ENCODE data around the gene OSBPL2.

Gene OSBPL2

DNA sequence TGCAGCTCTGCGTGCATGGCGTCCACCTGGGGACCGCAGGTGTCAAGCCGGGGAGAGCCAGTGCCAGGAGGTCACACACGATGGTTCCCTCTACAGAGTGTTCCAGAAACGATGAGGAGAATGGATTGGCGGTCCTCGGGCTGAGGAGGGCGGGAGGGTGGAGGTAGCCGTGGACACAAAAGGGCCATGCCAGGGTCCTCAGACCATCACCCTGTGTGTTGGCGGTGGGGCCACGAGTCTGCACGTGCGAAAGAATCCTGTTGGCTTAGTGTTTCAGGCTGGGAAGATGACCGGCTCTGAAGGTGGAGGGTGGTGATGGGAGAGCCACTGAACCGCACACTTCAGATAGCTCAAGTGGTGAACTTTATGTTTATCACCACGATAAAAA is 31.9 kb upstream of the OSBPL2 start:
- DNase-seq (ENCODE audit: low read depth in 2 of 2): no peak

DNA sequence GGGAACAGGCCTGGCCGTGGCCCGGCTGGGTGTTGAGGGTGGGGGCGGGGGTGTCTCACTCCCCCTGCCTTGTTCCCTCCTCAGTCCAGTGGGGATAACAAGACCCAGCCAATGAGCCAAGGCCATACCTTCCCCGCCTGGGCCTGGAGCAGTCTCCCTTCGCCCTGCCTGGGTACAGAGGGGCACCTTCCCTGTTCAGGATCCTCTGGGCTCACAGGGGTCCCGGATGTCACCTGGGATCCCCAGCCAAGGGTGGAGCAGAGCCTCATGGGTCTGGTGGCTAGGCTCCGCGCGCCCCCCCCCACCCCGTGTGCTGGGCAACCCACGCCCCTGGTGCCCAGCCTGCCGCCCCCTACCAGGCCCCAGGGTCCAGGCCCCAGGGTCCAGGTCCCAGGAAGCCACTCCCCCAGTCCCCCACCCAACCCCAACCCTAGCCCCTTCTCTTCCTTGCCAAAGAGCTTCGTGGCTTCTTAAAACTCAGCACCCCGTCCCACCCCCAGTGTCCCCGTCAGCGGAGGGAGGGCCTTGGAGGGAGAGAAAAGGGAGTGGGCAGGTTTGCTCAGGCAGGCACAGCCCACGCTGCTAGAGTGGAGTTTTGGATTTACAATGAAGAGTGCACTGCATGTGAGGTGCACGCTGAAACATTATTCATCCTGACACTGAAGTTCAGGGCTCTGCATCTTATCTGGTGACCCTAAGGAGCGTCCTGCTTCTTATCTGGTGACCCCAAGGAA is 30.1 kb upstream of the OSBPL2 start:
- DNase-seq (ENCODE audit: low read depth in 2 of 2): no peak

DNA sequence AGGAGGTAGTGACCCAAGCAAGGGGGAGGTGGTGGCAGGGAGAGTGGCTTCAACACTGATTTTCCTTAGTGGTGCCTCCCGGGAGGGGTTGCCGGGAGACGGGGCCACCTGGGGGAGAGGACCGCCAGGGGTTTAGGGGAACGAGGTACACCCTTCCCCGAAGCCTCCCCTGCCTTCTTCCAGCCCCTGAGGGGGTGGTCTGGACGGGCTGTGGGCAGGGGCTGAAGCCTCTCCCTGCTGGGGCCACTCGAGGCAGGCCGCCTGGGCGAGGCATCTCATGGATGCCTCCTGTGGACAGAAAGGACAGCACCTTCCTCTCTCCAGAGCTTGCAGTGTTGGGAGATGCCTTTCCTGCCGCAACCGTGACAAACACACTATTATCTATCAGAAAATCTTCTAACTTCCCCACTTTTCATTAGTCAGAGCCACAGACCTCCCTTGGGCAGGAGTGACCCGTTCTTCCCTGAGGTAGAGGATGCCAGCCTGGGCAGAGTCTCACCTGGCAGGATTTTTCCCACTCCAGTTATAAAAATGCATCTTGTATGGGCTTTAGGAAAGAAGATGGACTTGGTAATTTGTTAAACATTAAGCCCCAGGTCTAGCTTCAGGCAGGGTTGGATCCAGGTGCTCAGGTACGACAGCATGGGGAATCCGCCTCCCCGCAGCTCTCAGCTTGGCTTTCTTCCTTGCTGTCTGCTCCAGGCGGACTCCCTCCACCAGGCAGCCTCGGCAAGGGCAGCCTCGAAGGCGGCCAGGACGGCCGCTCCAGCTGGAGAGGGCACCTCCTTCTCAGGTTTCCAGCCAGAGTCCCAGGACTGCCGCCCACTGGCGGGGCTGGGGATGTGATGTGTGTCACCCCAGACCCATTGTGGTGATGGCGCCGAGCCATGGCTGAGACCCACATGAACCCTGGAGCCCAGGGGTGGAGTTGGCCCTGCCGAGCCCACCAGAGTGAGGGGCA is 29.2 kb upstream of the OSBPL2 start:
- DNase-seq (ENCODE audit: low read depth in 2 of 2): no peak

DNA sequence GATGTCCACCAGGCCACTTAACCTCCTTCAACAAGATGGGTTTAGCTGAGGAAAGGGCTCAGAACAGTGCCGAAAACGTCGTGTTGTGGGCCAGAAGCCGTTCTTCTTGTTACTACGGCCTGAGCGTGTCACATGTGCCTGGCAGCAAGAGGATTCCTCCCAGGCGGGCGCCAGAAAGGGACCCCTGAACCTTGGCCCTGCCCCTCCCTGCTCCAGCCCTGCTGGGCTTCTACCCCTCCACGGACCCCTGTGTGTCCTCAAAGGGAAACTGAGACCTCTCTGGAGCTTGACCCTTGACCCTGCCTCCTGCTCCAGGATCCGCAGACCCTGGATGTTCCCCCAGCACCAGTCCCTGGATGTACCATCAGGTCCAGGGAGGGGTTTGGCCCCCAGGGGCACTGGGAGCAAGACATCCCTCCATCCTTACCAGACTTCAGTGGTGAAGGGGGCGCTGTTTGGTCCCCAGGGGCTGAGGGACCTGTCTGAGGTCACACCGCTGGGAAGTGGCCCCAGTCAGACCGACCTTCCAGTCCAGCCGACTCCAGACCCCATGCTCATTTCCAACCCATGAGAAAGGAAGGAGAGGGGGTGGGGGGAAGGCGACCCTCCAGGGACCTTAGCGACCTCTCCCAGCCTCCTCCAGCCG is 28.3 kb upstream of the OSBPL2 start:
- no peak for DNase-seq (ENCODE audit: low read depth in 2 of 2)

DNA sequence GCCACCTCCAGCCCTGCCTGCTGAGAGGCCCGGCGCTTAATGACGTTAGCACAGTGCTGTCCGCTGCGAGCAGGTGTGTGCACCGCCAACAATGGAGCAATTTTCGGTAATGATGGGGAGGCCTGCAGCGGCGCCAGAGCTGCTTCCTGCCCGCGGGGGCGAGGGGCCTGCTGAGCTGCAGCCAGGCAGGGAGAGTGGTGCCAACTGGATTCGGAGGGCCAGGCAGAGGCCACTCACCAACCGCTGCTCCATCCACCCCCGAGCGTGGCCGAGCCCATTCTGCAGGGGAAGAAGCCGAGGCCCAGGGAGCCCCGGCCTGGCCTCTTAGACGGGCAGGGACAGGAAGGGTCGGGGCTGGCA is 27.8 kb upstream of the OSBPL2 start:
- no peak for DNase-seq (ENCODE audit: low read depth in 2 of 2)

DNA sequence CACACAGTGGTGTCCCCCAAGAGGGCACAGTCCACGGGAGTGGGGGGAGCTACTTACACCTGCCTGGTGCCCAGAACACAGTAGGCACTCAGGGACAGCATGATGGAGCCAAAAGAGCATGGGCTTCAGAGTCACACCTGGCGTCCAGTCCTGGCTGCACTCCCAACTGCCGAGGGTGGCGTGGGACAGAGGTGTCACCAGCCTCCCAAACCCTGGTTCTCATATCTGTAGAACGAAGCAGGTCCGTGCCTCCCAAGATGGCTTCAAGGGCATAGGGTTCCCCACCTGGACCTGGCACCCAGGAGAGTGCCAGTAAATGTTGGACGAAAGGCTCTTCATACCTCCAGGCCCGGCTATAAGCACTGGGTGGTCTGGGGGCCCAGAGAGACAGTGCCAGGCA is 27.1 kb upstream of the OSBPL2 start:
- DNase-seq (ENCODE audit: low read depth in 2 of 2): no peak

DNA sequence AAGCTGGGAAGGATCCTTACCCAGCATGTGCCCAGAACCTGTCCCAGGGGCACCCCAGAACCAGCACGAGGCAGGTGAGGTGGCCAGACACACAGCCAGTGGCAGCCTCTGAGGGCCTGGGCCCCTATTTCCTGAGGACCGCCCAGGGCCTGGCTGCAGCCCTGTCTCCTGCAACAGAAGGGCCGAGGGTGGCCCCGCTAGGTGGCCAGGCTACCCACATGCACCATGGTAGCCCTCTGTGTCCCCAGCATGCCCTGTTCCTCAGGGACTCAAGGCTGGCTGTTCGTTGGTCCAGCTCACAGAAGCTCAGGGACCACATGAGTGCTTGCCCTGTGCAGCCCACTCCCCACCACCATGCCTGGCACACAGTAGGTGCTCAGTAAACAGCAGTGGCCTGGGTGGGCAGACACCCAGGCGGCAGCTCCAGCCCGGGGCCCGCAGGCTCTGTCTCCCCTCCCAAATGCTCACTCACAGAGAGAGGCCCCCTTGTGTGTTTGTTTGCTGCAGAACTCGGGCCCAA is 26.5 kb upstream of the OSBPL2 start:
- no peak for DNase-seq (ENCODE audit: low read depth in 2 of 2)

DNA sequence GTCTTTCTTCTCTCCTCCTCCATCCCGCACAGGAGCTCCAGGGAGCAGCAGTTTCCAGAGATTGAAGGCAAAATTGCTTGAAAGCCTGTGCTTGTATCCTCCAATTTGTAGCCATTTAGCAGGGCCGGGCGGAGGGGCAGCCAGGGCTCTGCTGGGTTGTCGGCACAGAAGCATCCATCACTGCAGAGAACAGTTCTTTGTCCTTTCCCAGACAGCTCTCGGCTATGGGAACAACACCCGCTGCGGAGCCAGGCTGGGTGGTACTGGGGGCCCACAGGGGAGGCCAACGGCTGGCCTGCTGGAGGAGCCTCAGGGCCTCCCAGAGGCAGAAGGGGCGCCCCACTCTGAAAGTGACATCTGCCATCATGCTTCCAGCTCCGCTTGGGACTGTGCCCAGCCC is 26.0 kb upstream of the OSBPL2 start:
- DNase-seq (ENCODE audit: low read depth in 2 of 2): no peak

DNA sequence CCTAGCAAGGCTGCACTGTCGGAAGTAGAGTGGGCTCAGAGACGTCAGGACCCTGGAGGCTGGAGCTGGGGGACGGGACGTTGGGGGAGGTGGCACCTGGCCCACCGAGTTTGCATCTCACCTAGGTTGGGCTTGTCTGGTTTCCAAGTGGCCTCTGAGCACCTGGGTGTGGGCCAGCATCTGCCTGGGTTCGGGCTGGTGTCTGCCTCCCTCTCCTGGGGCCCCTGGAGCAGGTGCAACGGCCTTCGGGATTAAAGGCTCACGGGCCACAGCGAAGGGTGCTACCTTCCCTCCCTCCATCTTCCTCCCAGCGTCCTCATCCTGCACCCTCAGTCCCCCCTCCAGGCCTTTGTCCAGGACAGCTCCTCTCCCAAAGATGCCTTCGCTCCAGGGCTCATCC is 24.3 kb upstream of the OSBPL2 start:
- no peak for DNase-seq (ENCODE audit: low read depth in 2 of 2)

DNA sequence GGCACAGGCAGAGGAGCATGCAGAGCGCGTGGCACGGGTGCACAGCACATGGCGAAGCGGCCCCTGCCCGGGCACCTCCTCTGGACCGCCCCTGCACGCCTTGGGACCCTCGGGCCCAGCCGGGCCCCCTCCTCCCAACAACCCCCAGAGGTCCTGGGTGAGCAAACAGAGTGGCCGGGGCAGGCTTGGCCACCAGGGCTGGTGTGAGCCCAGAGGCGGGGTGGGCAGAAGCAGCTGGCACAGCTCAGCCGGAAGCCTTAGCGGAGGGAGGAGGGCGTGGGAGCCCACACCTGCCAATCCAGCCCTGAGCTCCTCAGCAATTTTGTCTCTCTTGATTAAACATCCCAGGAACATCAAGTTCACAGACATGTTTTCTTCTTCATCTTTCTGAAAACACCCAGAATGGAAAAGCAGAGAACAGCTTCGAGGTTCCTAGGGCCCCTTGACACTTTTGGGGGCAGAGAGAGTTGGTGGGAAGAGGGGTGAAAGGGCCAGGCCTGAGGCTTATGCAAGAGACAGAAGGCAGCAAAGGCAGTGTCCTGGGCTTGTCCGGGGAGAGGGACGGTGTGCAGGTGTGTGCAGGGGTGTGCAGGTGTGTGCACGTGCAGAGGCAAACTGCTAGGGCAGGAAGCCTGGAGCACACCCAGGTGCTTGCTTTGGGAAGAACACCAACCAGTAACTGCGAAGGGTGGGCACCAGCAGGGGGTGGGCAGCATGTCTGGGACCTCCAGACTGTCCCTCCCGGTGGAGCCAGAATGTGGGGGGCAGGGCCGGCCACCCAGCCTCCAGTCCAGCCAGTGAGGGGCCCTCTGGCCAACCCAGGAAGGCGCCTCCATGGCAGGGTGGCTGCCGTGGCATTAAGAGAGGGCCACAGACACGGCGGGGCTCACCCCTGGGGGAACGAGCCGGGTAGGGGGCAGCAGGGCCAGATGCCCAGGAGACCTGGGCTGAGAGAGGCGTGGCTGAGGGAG is 23.0 kb upstream of the OSBPL2 start:
- no peak for DNase-seq (ENCODE audit: low read depth in 2 of 2)

DNA sequence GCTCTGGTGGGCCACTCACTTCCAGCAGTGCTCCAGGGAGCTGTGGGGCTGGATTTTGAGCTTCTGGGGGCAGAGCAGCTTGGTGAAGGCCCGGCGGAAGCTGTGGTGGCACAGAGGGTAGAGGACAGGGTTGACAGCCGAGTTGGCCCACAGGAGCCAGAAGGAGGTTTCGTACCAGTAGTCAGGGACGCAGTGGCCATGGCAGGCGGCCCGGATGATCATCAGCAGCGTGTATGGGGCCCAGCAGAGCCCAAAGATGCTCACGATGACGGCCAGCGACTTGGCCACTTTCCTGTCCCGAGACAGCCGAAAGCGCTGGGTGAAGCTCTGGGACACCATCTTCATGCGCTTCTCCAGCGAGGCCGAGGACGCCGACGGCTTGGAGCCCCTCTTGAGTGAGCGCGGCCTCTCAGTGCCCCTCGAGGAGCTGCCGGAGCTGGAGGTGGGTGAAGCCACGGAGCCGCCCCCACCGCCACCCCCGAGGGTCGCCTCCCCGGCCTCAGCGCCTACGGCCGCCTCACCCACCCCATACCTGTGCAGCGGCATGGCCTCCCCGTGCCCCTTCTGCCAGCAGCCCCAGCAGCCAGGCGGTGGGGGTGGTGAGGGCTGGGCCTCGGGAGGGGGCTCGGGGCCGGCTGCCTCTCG is 22.2 kb upstream of the OSBPL2 start:
- no peak for DNase-seq (ENCODE audit: low read depth in 2 of 2)

DNA sequence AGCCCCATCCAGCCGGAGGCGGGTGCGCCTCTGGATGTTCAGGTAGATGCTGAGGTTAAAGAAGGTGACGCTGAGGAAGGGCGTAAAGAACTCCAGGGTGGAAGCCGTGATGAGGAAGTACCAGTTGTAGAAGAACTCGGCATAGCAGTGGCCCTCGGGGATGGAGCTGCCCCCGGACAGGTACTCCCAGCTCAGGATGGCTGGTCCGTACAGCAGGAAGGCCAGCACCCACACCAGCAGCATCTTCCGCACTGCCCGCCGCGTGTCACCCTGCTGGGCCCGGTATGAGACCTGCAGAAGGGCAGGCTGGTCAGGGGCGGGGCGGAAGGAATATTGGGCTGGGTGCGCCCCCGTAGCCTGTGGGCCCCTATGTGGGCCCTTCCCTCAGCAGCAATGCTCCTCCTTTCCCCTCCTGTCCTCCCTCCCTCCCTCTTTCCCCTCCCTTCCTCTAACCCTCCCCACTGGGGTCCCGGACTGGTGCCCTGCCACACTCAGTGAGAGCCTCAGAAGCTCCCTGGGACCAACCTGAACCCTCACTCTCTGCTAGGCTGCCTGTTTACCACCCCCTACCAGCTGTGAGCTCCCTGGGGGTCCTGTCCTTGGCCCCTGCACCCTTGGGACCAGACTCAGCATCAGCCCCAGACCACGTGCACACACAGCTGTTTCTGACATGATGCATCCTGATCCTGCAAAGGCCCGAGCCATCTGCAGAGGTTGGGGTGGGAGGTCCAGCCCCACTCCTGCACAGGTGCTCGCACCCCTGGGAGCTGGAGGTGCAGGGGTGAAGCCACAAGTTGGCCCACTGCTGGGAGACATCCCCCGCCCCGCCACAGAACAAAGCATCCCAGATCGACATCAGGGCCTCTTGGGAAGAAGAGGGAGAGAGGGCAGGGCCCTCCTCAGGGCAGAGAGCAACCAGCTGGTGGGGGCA is 21.4 kb upstream of the OSBPL2 start:
- DNase-seq (ENCODE audit: low read depth in 2 of 2): no peak

DNA sequence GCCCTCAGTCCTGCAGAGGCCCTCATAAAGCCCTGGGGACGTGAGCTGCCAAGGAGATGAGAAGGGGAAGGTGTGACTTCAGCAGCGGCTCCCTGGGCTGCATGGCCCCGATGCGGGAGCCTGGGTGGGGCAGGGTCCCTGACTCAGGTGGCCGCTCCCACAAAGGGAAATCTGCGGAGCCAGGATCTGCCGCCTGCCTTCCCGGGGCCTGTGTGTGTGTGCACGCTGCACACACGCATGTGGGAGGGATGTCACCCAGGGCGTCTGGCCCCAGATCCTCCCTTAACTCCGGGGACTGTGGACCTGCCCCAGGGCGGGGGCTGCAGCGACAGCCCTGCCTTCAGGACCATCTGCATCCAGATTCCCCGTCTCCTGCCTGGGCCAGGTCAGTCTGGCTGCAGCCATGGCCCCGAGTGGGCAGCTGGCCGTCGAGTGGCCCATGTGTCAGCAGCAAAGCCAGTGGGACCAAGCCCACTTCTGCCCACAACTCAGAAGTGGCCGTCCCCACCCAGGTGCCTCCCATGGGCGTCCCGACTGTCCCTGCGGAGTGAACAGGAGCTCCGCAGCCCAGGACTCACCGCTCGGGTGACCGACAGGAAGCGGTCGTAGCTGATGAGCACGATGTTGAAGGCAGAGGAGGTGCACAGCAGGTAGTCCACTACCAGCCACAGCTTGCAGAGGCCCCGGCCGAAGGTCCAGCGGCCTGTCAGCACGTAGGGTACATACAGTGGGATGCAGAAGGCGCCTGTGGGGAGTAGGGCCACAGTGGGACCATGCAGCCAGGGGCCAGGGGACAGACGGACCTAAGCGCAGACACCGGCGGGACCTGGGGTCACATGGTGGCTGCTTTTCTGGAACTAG is 20.2 kb upstream of the OSBPL2 start:
- no peak for DNase-seq (ENCODE audit: low read depth in 2 of 2)

DNA sequence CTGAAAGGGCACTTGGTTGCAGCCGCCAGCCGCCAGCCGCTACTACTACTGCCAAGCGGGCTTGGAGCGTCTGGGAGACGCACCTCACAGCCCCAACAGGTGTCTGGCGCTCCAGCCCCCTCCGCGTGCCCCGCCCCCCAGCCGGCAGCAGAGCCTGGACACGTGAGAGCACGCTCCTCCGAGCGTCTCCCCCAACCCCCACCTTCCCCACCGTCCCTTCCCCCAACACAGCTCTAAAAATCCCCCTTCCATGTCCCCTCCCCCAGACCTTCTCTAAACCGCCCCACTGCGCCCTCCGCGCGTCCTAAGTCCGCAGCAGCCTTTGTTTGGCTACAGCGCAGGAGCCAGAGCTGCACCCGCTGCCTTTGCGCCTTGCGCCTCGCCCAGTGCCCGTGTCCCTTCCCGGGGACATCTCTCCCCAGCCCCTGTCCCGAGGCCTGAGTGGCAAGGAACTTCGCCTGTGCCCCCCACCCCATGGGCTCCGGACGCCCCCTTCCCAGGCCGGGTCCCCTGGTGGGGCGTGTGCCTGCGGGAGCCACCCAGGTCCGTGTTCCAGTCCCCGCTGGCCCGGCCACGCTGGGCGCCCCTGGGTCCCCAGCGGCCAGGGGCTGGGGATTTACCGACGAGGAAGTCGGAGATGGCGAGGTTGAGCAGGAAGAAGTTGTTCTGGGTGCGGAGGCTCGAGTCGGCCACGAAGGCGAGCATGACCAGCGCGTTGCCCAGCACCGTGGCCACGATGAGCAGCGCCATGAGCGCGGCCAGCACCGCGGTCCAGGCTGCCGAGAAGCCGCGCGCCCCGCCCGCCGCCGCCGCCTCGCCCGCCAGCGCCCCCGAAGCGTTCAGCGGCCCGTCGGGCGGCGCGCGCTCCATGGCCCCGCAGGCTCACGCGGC is 19.0 kb upstream of the OSBPL2 start:
- DNase-seq (ENCODE audit: low read depth in 2 of 2): no peak

DNA sequence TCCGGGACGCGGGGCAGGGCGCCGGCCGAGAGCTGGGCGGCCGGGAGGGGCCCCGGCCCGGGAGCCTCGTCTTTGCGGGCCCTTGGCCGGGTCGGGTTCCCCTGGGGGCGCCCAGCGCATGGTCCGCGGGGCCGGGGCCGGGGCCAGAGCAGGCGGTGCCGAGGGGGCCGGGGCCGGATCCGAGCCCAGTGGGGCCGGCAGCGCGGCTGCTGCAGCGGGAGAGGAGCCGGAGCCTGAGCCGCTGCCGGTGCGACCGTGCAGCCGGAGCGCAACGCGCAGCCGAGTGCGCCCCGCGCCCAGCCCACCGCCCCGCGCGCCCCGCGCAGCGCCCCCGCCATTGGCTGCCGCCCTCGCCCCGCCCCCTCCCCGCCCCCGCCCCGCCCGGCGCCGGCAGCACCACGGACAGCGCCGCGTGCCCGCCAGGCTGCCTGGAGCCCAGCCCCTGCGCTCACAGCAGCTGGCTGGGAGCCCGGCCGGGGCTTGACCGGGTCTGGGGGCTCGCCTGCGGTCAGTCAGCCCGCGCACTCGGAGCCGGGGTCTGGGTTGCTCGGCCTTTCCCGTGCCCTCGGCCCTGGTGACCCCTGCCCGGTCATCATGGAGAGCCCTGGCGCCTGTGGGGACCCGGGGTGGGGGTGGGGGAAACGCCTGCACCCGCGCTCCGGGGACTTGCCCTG is 18.2 kb upstream of the OSBPL2 start, which contains the start of gene HRH3:
TSS of gene HRH3 (minus strand) at position 287 of the 674 bp plus-strand sequence. CDS start 308 bp downstream, outside the sequence.
- no peak for DNase-seq (ENCODE audit: low read depth in 2 of 2)

DNA sequence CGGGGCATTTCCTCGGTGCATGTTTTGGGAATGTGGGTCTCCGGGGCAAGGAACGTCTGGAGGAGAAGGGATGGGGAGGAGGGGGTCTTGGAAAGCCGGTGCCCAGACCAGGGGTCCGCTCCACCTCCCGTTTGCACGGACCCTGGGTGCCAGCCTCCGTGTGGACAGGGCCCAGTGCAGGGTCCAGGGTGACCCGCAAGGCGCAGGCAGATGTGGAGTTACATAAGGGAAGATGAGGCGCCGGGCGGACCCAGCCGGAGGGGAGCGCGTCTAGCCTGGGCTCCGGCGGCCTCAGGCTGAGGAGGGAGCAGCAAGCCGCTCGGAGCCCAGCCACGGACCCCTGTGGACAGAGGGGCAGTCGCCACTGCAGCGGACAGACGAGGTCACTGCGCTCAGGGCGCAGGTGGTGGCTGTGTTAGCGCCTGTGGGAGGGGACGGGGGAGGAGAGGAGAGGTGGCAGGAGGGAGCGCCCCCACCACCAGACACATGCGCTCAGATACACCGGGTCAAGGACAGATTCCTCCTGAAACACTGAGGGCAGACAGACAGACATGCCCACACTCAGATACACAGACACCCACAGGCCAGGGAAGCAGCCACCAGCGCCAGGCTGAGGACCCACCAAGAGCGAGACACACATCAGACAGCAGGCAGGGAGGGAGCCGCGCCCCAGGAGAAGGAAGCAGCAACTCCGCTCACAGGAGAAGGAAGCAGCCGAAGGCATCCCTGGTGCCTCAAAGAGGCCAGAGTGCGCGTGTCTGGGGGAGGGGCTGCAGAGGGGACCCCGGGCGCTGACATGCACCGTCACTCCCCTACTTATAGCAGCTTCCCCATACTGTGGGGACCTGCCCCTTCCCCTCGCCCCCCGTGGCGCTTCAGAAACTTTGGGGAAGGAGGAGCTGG is 17.4 kb upstream of the OSBPL2 start:
- no peak for DNase-seq (ENCODE audit: low read depth in 2 of 2)

Measured in stimulated activated CD8-positive, alpha-beta memory T cell treated with anti-CD3 and anti-CD28 coated beads, Interleukin-15, amount 100 ng/mL, for 48 hours (primary cell).